Measurements from ENCODE around the gene LETMD1. TPM values are rescaled to one million over a fixed set of nuclear protein-coding genes. Genes with fewer than 3 reads are reported as not detected.

LETMD1 gene
- total RNA-seq, 4 donors from 2014 or later, result 62.9 to 106 (median 86.7) TPM

- H3K9me3 ChIP-seq, result no peaks in the 10 kb centered on the region
- H3K36me3 ChIP-seq, result no peaks in the 10 kb centered on the region
- DNase-seq, result no peak
- H3K27me3 ChIP-seq, result no peaks in the 10 kb centered on the region
- TF ChIP-seq POLR2A (IDR thresholded peaks at IDR 0.05), result no peak
- TF ChIP-seq CTCF (IDR thresholded peaks at IDR 0.05), result no peak
- 54 to 64% methylated on average over 5 of the region's 5 CpGs for WGBS, 2 donors
- peak overlapping the region in 2 of 3 donors; percentile 26 to 50 for H3K27ac ChIP-seq
- H3K4me3 ChIP-seq (replicated peaks in 1 of 3), result no peak overlapping the region
- intact Hi-C loops (cut with DNase I), result loop anchor here (5.0 kb wide), 1 partner anchor 106 kb away; no protein-coding TSS in a partner anchor
- H3K4me1 ChIP-seq, result peaks cover 6 to 20% of the 10 kb centered on the region in 2 donors
These were observed 19.3 kb upstream of the LETMD1 start for GRCh38 chr12:51028813-51029150.

GRCh38 chr12:51033048-51033447 lies 15.1 kb upstream of the LETMD1 start:
- Histone ChIP-seq H3K27ac (no peak overlapping the region), H3K9me3 (no peaks in the 10 kb centered on the region), H3K4me1 (peaks cover 0 to 7% of the 10 kb centered on the region in 2 donors), H3K4me3 (replicated peaks in 1 of 3) (no peak overlapping the region), H3K36me3 (no peaks in the 10 kb centered on the region), H3K27me3 (no peaks in the 10 kb centered on the region)
- WGBS, 2 donors, result 91 to 92% methylated on average over 2 of the region's 2 CpGs
- TF ChIP-seq POLR2A (IDR thresholded peaks at IDR 0.05) (no peak), CTCF (IDR thresholded peaks at IDR 0.05) (no peak)
- intact Hi-C loops (cut with DNase I), result no loop called here
- DNase-seq, result no peak

GRCh38 chr12:51033457-51034089 lies 14.6 kb upstream of the LETMD1 start:
- Histone ChIP-seq H3K4me1 (peaks cover 0 to 2% of the 10 kb centered on the region in 2 donors), H3K36me3 (no peaks in the 10 kb centered on the region), H3K9me3 (no peaks in the 10 kb centered on the region), H3K27ac (no peak overlapping the region), H3K4me3 (replicated peaks in 1 of 3) (no peak overlapping the region), H3K27me3 (no peaks in the 10 kb centered on the region)
- 81 to 95% methylated on average over 4 of the region's 4 CpGs for WGBS, 2 donors
- TF ChIP-seq CTCF (IDR thresholded peaks at IDR 0.05) (no peak), POLR2A (IDR thresholded peaks at IDR 0.05) (no peak)
- intact Hi-C loops (cut with DNase I), result no loop called here
- no peak for DNase-seq

- Histone ChIP-seq H3K36me3 (no peaks in the 10 kb centered on the region), H3K4me3 (replicated peaks in 1 of 3) (no peak overlapping the region), H3K27ac (no peak overlapping the region), H3K4me1 (no peaks in the 10 kb centered on the region), H3K9me3 (no peaks in the 10 kb centered on the region), H3K27me3 (no peaks in the 10 kb centered on the region)
- intact Hi-C loops (cut with DNase I), result no loop called here
- 71 to 74% methylated on average over 3 of the region's 3 CpGs for WGBS, 2 donors
- no peak for TF ChIP-seq CTCF (IDR thresholded peaks at IDR 0.05)
- TF ChIP-seq POLR2A (IDR thresholded peaks at IDR 0.05), result no peak
- DNase-seq, result no peak
These were observed 11.8 kb upstream of the LETMD1 start for GRCh38 chr12:51036279-51036678.

GRCh38 chr12:51048661-51049251 lies 629 bp downstream of the LETMD1 start:
- DNase-seq, result peak in 1 of 2 donors; percentile 6
- Histone ChIP-seq H3K4me1 (peaks cover 16 to 18% of the 10 kb centered on the region in 2 donors), H3K9me3 (no peaks in the 10 kb centered on the region), H3K27me3 (no peaks in the 10 kb centered on the region), H3K36me3 (peaks cover 14 to 17% of the 10 kb centered on the region in 2 donors), H3K4me3 (replicated peaks in 1 of 3) (peak overlapping the region; percentile 18 to 64 (median 52)), H3K27ac (peak overlapping the region in 2 of 3 donors; percentile 87 to 95)
- intact Hi-C loops (cut with DNase I), result loop anchor here (10.0 kb wide), 1 partner anchor 196 kb away; no protein-coding TSS in a partner anchor
- 31 to 33% methylated on average over 14 of the region's 14 CpGs for WGBS, 2 donors
- no peak for TF ChIP-seq POLR2A (IDR thresholded peaks at IDR 0.05)
- TF ChIP-seq CTCF (IDR thresholded peaks at IDR 0.05), result no peak

Data from thyroid gland (tissue), 4 donors.